Effector memory CD8-positive, alpha-beta T cell (primary cell): Measurements from ENCODE around the gene COL18A1.

Experiments
- ATAC-seq: fragments of 150-1000 bp; cut with Tn5 transposase; replicated peaks from 2 replicates; pipeline ENCODE4 v1.10.0; 2021; ENCODE audit warnings: mild to moderate bottlenecking, moderate library complexity
- DNase-seq, 3 experiments: peaks; one replicate each; pipeline ENCODE4 v3.0.0; 2021
- H3K27ac Mint-ChIP-seq, 2 donors: one replicate each; pipeline ENCODE4 v1.8.0; 2022; ENCODE audit warnings: mild to moderate bottlenecking in 2 of 2, mixed read lengths in 2 of 2, moderate library complexity in 2 of 2
- H3K27me3 Mint-ChIP-seq, 2 donors: one replicate each; pipeline ENCODE4 v1.8.0; 2022; ENCODE audit warnings: mixed read lengths in 2 of 2
- H3K36me3 Mint-ChIP-seq: one replicate; pipeline ENCODE4 v1.8.0; 2022; ENCODE audit warnings: mild to moderate bottlenecking, moderate library complexity, mixed read lengths; ENCODE audit not compliant: insufficient read depth
- H3K4me1 Mint-ChIP-seq, 2 donors: one replicate each; pipeline ENCODE4 v1.8.0; 2022; ENCODE audit warnings: low read depth in 2 of 2, mixed read lengths in 2 of 2
- H3K4me3 Mint-ChIP-seq, 2 donors: one replicate each; pipeline ENCODE4 v1.8.0; 2022; ENCODE audit warnings: mild to moderate bottlenecking in 2 of 2, mixed read lengths in 2 of 2, moderate library complexity in 2 of 2
- H3K9me3 Mint-ChIP-seq, 2 donors: one replicate each; pipeline ENCODE4 v1.8.0; 2022; ENCODE audit warnings: mixed read lengths in 2 of 2

Gene COL18A1

DNA sequence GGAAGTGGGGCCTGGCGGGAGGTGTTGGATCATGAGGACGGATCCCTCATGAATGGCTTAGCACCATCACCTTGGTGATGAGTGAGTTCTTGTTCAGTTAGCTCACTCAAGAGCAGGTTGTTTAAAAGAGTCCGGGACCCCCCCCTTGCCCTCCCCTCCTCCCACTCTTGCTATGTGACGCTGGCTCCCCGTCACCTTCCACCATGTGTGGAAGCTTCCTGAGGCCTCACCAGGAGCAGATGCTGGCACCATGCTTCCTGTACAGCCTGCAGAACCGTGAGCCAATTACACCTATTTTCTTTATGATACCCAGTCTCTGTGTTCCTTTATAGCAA, 140.2 kb downstream of the COL18A1 start:
- DNase-seq = no peak
- no peak overlapping the region for H3K4me3 Mint-ChIP-seq
- no peaks in the 10 kb centered on the region for H3K36me3 Mint-ChIP-seq
- H3K9me3 Mint-ChIP-seq = no peaks in the 10 kb centered on the region
- no peaks in the 10 kb centered on the region for H3K27me3 Mint-ChIP-seq
- H3K27ac Mint-ChIP-seq = no peak overlapping the region
- H3K4me1 Mint-ChIP-seq = peaks cover 4 to 12% of the 10 kb centered on the region in 2 donors
- ATAC-seq = no peak

DNA sequence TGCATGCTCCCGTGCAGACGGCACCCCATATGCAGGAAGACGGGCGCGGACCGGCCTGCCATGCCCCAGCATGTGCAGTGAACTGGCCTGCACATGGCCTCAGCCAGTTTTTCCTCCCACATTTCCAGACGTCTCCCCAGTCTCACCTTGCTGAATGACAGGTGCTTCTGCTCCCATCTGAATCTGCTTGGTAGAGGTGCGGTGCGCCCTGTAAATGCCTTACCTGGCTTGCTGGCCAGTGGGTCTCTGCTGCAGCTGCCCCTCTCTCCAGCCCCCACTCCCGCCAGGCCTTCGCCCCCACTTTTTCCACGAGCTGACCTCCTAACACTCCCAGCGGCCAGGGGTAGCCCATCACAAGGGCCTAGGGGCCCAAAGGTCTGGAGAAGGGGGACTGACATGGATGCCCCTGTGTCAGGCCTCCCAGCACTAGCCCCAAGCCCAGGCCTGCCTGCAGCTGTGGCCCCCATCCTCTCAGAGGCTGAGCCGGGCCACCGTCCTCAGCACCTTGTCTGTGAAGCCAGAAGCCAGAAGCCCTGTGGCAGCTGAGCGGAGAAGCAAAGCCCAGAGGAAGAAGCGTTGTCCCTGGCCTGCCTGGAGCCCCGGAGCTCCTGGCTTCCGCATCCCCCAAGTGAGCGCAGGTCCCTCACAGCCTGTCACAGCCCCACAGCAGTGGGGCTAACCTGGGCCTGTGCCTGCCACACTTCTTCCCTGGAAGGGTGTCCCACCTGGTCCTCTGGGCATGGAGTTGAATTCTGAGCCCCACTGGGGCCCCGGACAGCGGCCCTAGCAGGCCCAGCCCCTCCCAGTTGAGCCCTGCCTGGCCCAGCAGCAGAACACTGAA, 140.9 kb downstream of the COL18A1 start:
- Mint-ChIP-seq H3K4me1 (peaks cover 11 to 18% of the 10 kb centered on the region in 2 donors), H3K4me3 (no peak overlapping the region), H3K27me3 (no peaks in the 10 kb centered on the region), H3K9me3 (no peaks in the 10 kb centered on the region), H3K36me3 (no peaks in the 10 kb centered on the region), H3K27ac (no peak overlapping the region)
- no peak for ATAC-seq
- DNase-seq = no peak

- DNase-seq = no peak
- Mint-ChIP-seq H3K4me3 (no peak overlapping the region), H3K36me3 (no peaks in the 10 kb centered on the region), H3K27ac (no peak overlapping the region), H3K9me3 (no peaks in the 10 kb centered on the region), H3K4me1 (peaks cover 21 to 25% of the 10 kb centered on the region in 2 donors), H3K27me3 (no peaks in the 10 kb centered on the region)
- no peak for ATAC-seq
Measured at GRCh38 chr21:45546636-45547544, 141.9 kb downstream of the COL18A1 start.

GRCh38 chr21:45547545-45547900, 142.6 kb downstream of the COL18A1 start:
- Mint-ChIP-seq H3K27me3 (no peaks in the 10 kb centered on the region), H3K9me3 (no peaks in the 10 kb centered on the region), H3K27ac (no peak overlapping the region), H3K4me3 (no peak overlapping the region), H3K4me1 (peaks cover 22 to 26% of the 10 kb centered on the region in 2 donors), H3K36me3 (no peaks in the 10 kb centered on the region)
- ATAC-seq (no peak), DNase-seq (no peak)

DNA sequence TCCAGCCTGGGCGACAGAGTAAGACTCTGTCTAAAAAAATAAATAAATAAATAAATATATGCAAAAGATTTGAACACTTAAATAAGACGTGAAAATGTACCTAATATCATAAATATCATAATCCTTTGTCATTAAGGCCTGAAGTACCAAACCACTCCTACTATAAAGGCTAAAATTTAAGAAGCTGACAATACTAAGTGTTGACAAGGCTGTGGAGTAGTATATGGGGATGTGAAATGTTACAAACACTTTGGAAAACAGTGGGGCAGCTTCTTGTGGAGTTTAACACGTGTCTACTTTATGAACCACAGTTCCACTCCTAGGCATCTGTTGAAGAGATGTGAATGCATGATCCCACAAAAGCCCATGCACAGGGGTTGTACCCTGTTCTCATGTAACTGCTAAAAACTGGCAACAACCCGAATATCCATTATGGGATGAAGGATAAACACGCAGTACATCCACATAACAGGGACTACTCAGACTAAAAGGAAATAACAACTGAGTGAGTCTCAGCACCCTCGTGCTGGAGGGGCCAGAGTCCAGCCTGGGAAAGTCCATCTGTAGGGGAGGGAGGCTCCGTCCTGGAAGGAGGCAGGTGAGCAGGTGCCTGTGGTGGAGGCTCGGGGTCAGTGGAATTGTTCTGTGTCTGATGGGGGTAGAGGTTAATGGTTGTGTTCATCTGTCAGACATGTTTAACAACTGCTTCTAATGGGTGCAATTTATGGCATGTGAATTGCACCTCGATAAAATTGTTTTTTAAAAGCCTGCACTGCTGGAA, 143.9 kb downstream of the COL18A1 start:
- H3K27ac Mint-ChIP-seq = peak overlapping the region in 1 of 2 donors; percentile 81
- no peak for DNase-seq

DNA sequence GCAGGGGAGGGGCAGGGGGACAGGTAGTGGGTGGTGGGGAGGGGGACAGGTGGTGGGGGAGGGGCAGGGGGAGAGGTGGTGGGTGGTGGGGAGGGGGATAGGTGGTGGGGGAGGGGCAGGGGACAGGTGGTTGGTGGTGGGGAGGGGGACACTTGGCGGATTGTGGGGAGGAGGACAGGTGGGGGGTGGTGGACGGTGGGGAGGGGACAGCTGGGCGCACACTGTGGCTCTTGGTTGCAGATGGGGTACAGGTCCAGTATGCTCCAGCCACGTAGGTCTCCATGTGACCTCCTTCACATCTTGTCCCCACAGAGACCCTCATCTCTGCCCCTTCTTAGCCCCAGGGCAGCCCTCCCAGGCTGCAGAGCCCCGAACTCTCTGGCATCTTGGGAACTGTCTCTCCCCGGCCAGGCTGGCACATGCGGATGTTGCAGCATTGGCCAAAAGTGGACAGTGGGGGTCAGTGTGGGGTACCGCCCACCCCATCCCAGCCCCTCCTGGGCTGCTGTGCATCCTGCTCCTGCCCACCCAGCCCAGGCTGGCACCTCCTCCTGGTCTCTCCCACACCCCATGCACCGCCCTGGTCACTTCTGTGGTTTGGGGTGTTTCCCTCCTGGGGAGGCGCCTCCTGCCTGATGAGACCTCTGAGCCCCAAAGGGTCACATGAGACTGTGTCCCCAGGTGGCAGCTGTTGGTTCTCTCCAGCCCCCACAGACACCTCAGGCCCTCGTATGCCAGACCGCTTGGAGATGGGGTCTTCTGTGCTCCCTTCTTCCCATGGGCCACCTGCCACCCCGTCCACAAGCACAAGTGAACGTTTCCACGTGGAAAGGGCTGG, 144.9 kb downstream of the COL18A1 start:
- Mint-ChIP-seq H3K36me3 (peaks cover 4% of the 10 kb centered on the region), H3K27me3 (no peaks in the 10 kb centered on the region), H3K4me3 (peak overlapping the region; percentile 70 to 81), H3K9me3 (no peaks in the 10 kb centered on the region), H3K4me1 (peaks cover 27 to 29% of the 10 kb centered on the region in 2 donors), H3K27ac (peak overlapping the region in 1 of 2 donors; percentile 93)
- ATAC-seq (no peak), DNase-seq (no peak)

More for the DNA sequence above, 143.9 kb downstream of the COL18A1 start:
- peaks cover 22 to 24% of the 10 kb centered on the region in 2 donors for H3K4me1 Mint-ChIP-seq
- H3K36me3 Mint-ChIP-seq = peaks cover 4% of the 10 kb centered on the region
- H3K4me3 Mint-ChIP-seq = peak overlapping the region; percentile 22 to 33
- ATAC-seq = no peak
- H3K9me3 Mint-ChIP-seq = no peaks in the 10 kb centered on the region
- H3K27me3 Mint-ChIP-seq = no peaks in the 10 kb centered on the region

DNA sequence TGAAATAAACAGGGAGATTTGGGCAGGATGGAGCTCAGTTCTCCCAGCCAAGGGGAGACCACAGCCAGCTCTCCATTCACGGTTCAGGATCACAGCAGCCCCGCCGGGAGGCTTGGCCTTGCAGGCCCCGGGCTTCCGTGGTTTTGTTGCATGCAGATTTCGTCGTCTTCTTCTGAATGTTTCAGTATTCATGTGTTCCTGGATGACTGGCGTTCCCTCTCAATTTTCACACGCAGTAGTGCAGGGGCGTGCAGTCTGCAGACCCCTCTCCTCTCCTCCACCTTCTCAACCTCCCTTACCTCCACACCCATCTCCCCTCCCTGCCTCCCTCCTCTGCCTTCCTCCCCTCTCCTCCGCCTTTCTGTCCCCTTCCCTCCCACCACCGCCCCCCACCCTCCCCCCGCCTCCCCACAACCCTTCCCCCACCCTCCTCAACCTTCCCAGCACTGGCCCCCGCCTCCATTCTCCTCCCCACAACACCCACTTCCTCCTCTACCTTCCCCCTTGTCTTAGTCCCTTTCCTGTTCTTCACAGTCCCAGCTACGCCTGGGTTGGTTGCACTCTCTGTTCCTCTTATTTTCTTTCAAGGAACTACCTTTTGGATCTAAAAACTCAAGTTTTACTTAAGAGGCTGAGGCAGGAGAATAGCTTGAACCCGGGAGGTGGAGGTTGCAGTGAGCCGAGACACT, 145.7 kb downstream of the COL18A1 start:
- Mint-ChIP-seq H3K27ac (peak overlapping the region; percentile 85 to 93), H3K4me1 (peaks cover 27 to 29% of the 10 kb centered on the region in 2 donors), H3K27me3 (no peaks in the 10 kb centered on the region), H3K9me3 (no peaks in the 10 kb centered on the region), H3K36me3 (peaks cover 4% of the 10 kb centered on the region), H3K4me3 (peak overlapping the region; percentile 70 to 81)
- ATAC-seq = peak; percentile 20
- no peak for DNase-seq

GRCh38 chr21:45551316-45551715, 146.4 kb downstream of the COL18A1 start:
- ATAC-seq (peak; percentile 21), DNase-seq (no peak)
- Mint-ChIP-seq H3K36me3 (peaks cover 4% of the 10 kb centered on the region), H3K27ac (peak overlapping the region; percentile 85 to 93), H3K4me1 (peaks cover 27 to 31% of the 10 kb centered on the region in 2 donors), H3K4me3 (peak overlapping the region; percentile 70 to 81), H3K27me3 (no peaks in the 10 kb centered on the region), H3K9me3 (no peaks in the 10 kb centered on the region)

- ATAC-seq = no peak
Measured at GRCh38 chr21:45551783-45552695, 147.1 kb downstream of the COL18A1 start.

GRCh38 chr21:45552696-45553391, 147.9 kb downstream of the COL18A1 start:
- H3K4me3 Mint-ChIP-seq = peak overlapping the region; percentile 29 to 33
- no peak overlapping the region for H3K27ac Mint-ChIP-seq
- no peaks in the 10 kb centered on the region for H3K27me3 Mint-ChIP-seq
- H3K4me1 Mint-ChIP-seq = peaks cover 27 to 31% of the 10 kb centered on the region in 2 donors
- ATAC-seq (no peak), DNase-seq (no peak)
- H3K9me3 Mint-ChIP-seq = no peaks in the 10 kb centered on the region
- H3K36me3 Mint-ChIP-seq = peaks cover 4% of the 10 kb centered on the region

More at GRCh38 chr21:45551783-45552695, 147.1 kb downstream of the COL18A1 start:
- peak overlapping the region; percentile 85 to 93 for H3K27ac Mint-ChIP-seq
- peaks cover 4% of the 10 kb centered on the region for H3K36me3 Mint-ChIP-seq
- no peak for DNase-seq
- H3K9me3 Mint-ChIP-seq = no peaks in the 10 kb centered on the region
- no peaks in the 10 kb centered on the region for H3K27me3 Mint-ChIP-seq
- peaks cover 27 to 31% of the 10 kb centered on the region in 2 donors for H3K4me1 Mint-ChIP-seq
- H3K4me3 Mint-ChIP-seq = peak overlapping the region; percentile 70 to 81
